ACC112 (cell line): Measurements from ENCODE around the gene KCNK16.

Source experiments
- H2AFZ ChIP-seq: fragments of 200-600 bp; sonication (generic); one replicate; pipeline ENCODE4 v1.6.0; 2017; ENCODE audit warnings: antibody characterized with exemption, low read length; ENCODE audit not compliant: unreplicated experiment
- H3K27ac ChIP-seq: fragments of 200-600 bp; sonication (generic); 2 replicates; pipeline ENCODE4 v1.5.1; 2014; ENCODE audit warnings: low read depth, mild to moderate bottlenecking, antibody characterized with exemption, low read length, moderate library complexity
- H3K27me3 ChIP-seq: fragments of 200-600 bp; sonication (generic); 2 replicates; pipeline ENCODE4 v1.6.1; 2014; ENCODE audit warnings: mild to moderate bottlenecking, antibody characterized with exemption, low read length, moderate library complexity, mixed read lengths; ENCODE audit not compliant: insufficient read depth
- H3K36me3 ChIP-seq: fragments of 200-600 bp; sonication (generic); 2 replicates; pipeline ENCODE4 v1.6.1; 2016; ENCODE audit warnings: mild to moderate bottlenecking, antibody characterized with exemption, low read length, moderate library complexity, mixed read lengths; ENCODE audit not compliant: insufficient read depth
- H3K4me1 ChIP-seq: fragments of 200-600 bp; sonication (generic); one replicate; pipeline ENCODE4 v1.6.1; 2016; ENCODE audit warnings: low read length, mixed read lengths; ENCODE audit not compliant: insufficient read depth, unreplicated experiment, control insufficient read depth
- H3K4me3 ChIP-seq: fragments of 200-600 bp; sonication (generic); 2 replicates; pipeline ENCODE4 v1.5.1; 2014; ENCODE audit warnings: mild to moderate bottlenecking, low read depth, low read length
- H3K79me2 ChIP-seq: fragments of 200-600 bp; sonication (generic); one replicate; pipeline ENCODE4 v1.6.0; 2016; ENCODE audit warnings: low read length; ENCODE audit not compliant: control insufficient read depth, unreplicated experiment, insufficient read depth

KCNK16 gene

GRCh38 chr6:39341352-39341751 is 18.9 kb upstream of the KCNK16 start:
- Histone ChIP-seq H3K4me1 (no peaks in the 10 kb centered on the region), H2AFZ (no peak overlapping the region), H3K36me3 (no peaks in the 10 kb centered on the region), H3K79me2 (no peaks in the 10 kb centered on the region), H3K27me3 (peaks cover 18% of the 10 kb centered on the region), H3K27ac (no peak overlapping the region), H3K4me3 (no peak overlapping the region)

- no peaks in the 10 kb centered on the region for H3K36me3 ChIP-seq
- no peak overlapping the region for H2AFZ ChIP-seq
- H3K79me2 ChIP-seq, result no peaks in the 10 kb centered on the region
- no peak overlapping the region for H3K27ac ChIP-seq
- no peak overlapping the region for H3K4me3 ChIP-seq
- H3K4me1 ChIP-seq, result no peaks in the 10 kb centered on the region
- peaks cover 18% of the 10 kb centered on the region for H3K27me3 ChIP-seq
Observed at GRCh38 chr6:39339868-39340550, 17.5 kb upstream of the KCNK16 start.

- H3K4me3 ChIP-seq, result no peak overlapping the region
- no peaks in the 10 kb centered on the region for H3K79me2 ChIP-seq
- H3K4me1 ChIP-seq, result no peaks in the 10 kb centered on the region
- no peaks in the 10 kb centered on the region for H3K36me3 ChIP-seq
- H3K27ac ChIP-seq, result no peak overlapping the region
- no peak overlapping the region for H2AFZ ChIP-seq
- peaks cover 18% of the 10 kb centered on the region for H3K27me3 ChIP-seq
Observed at GRCh38 chr6:39339096-39339867, 16.8 kb upstream of the KCNK16 start.

GRCh38 chr6:39338397-39338796 is 15.9 kb upstream of the KCNK16 start:
- H3K27me3 ChIP-seq, result peaks cover 22% of the 10 kb centered on the region
- H3K4me1 ChIP-seq, result no peaks in the 10 kb centered on the region
- no peak overlapping the region for H3K27ac ChIP-seq
- H3K4me3 ChIP-seq, result no peak overlapping the region
- no peak overlapping the region for H2AFZ ChIP-seq
- H3K36me3 ChIP-seq, result no peaks in the 10 kb centered on the region
- no peaks in the 10 kb centered on the region for H3K79me2 ChIP-seq

- H3K27me3 ChIP-seq, result peaks cover 25% of the 10 kb centered on the region
Observed at GRCh38 chr6:39335780-39336545, 13.5 kb upstream of the KCNK16 start.

GRCh38 chr6:39333644-39334438 is 11.3 kb upstream of the KCNK16 start:
- peaks cover 23% of the 10 kb centered on the region for H3K27me3 ChIP-seq
- H3K4me1 ChIP-seq, result no peaks in the 10 kb centered on the region
- H3K79me2 ChIP-seq, result no peaks in the 10 kb centered on the region
- no peak overlapping the region for H2AFZ ChIP-seq
- H3K4me3 ChIP-seq, result no peak overlapping the region
- no peaks in the 10 kb centered on the region for H3K36me3 ChIP-seq
- no peak overlapping the region for H3K27ac ChIP-seq

More at GRCh38 chr6:39335780-39336545, 13.5 kb upstream of the KCNK16 start:
- Histone ChIP-seq H3K4me1 (no peaks in the 10 kb centered on the region), H3K27ac (no peak overlapping the region), H3K36me3 (no peaks in the 10 kb centered on the region), H3K4me3 (no peak overlapping the region), H3K79me2 (no peaks in the 10 kb centered on the region), H2AFZ (no peak overlapping the region)

GRCh38 chr6:39330476-39330875 is 8.0 kb upstream of the KCNK16 start:
- H3K27ac ChIP-seq, result no peak overlapping the region
- H3K79me2 ChIP-seq, result no peaks in the 10 kb centered on the region
- no peaks in the 10 kb centered on the region for H3K4me1 ChIP-seq
- H3K4me3 ChIP-seq, result no peak overlapping the region
- H2AFZ ChIP-seq, result no peak overlapping the region
- H3K27me3 ChIP-seq, result peaks cover 24% of the 10 kb centered on the region; the same call in 1 of the 2 replicates
- H3K36me3 ChIP-seq, result no peaks in the 10 kb centered on the region

- H2AFZ ChIP-seq, result no peak overlapping the region
- H3K27ac ChIP-seq, result no peak overlapping the region
- peaks cover 24% of the 10 kb centered on the region; the same call in 1 of the 2 replicates for H3K27me3 ChIP-seq
- H3K4me3 ChIP-seq, result no peak overlapping the region
- no peaks in the 10 kb centered on the region for H3K4me1 ChIP-seq
- H3K79me2 ChIP-seq, result no peaks in the 10 kb centered on the region
- no peaks in the 10 kb centered on the region for H3K36me3 ChIP-seq
Observed at GRCh38 chr6:39330057-39330456, 7.6 kb upstream of the KCNK16 start.

- Histone ChIP-seq H3K79me2 (no peaks in the 10 kb centered on the region), H3K27ac (no peak overlapping the region), H3K36me3 (no peaks in the 10 kb centered on the region), H3K4me1 (no peaks in the 10 kb centered on the region), H3K4me3 (no peak overlapping the region), H3K27me3 (peaks cover 28% of the 10 kb centered on the region; the same call in 1 of the 2 replicates), H2AFZ (no peak overlapping the region)
Observed at GRCh38 chr6:39328066-39328465, 5.6 kb upstream of the KCNK16 start.

GRCh38 chr6:39327507-39327906 is 5.0 kb upstream of the KCNK16 start:
- no peaks in the 10 kb centered on the region for H3K36me3 ChIP-seq
- H3K27me3 ChIP-seq, result peaks cover 30% of the 10 kb centered on the region; the same call in 1 of the 2 replicates
- H3K79me2 ChIP-seq, result no peaks in the 10 kb centered on the region
- no peaks in the 10 kb centered on the region for H3K4me1 ChIP-seq
- H3K4me3 ChIP-seq, result no peak overlapping the region
- H3K27ac ChIP-seq, result no peak overlapping the region
- H2AFZ ChIP-seq, result no peak overlapping the region
